PC-9 (cell line): Measurements from ENCODE around the gene MTARC2. TPM values are rescaled to one million over a fixed set of nuclear protein-coding genes. Genes with fewer than 3 reads are reported as not detected.
A peak's percentile ranks its signal among the peaks of the same experiment; 100 is the strongest.

Experiments
- BruUV-seq: library from RNA; stranded (reverse); fragments of 400-500 nt; replicated peaks from 2 replicates; lab custom pipeline; 2021; lab: Mats Ljungman, UMichigan
- CTCF ChIA-PET: fragments of 300-600 bp; sonication (Branson Sonifier 250); formaldehyde crosslinking; loops from one replicate; lab custom pipeline; 2022; ENCODE audit warnings: antibody characterized with exemption; lab: Charles Lee
- POLR2A ChIA-PET: fragments of 300-600 bp; sonication (Branson Sonifier 250); formaldehyde crosslinking; loops from one replicate; lab custom pipeline; 2022; ENCODE audit warnings: antibody characterized with exemption; ENCODE audit not compliant: unreplicated experiment; lab: Charles Lee
- DNase-seq, 2 experiments: peaks; one replicate each; pipeline versions ENCODE4 v3.0.0 to v3.0.0-alpha.2; 2015 to 2022; ENCODE audit warnings: mixed read lengths in 1 of 2
- H2AFZ ChIP-seq: fragments of 200-600 bp; sonication (generic); 2 replicates; pipeline ENCODE4 v1.8.1; 2017; ENCODE audit warnings: antibody characterized with exemption
- H3F3A ChIP-seq: fragments of 200-600 bp; sonication (generic); 2 replicates; pipeline ENCODE4 v1.8.1; 2017; ENCODE audit warnings: antibody characterized with exemption, mild to moderate bottlenecking, low read depth; ENCODE audit not compliant: insufficient read depth
- H3K27ac ChIP-seq: fragments of 200-600 bp; sonication (generic); 2 replicates; pipeline ENCODE4 v1.6.1; 2016; ENCODE audit warnings: mixed run types
- H3K27me3 ChIP-seq: fragments of 200-600 bp; sonication (generic); 2 replicates; pipeline ENCODE4 v1.6.1; 2016; ENCODE audit warnings: low read depth, mixed run types; ENCODE audit not compliant: insufficient read depth
- H3K36me3 ChIP-seq: fragments of 200-600 bp; sonication (generic); 2 replicates; pipeline ENCODE4 v1.6.1; 2016; ENCODE audit warnings: low read depth, mixed run types
- H3K4me1 ChIP-seq: fragments of 200-600 bp; sonication (generic); replicated peaks from 2 replicates; pipeline ENCODE4 v1.6.1; 2016; ENCODE audit warnings: mixed run types; ENCODE audit not compliant: insufficient read depth
- H3K4me2 ChIP-seq: fragments of 200-600 bp; sonication (generic); 2 replicates; pipeline ENCODE4 v1.6.1; 2017; ENCODE audit warnings: mixed run types
- H3K4me3 ChIP-seq: fragments of 200-600 bp; sonication (generic); 2 replicates; pipeline ENCODE4 v1.6.1; 2016; ENCODE audit warnings: mixed run types
- H3K79me2 ChIP-seq: fragments of 200-600 bp; sonication (generic); 2 replicates; pipeline ENCODE4 v1.6.1; 2017; ENCODE audit warnings: low read depth, mixed run types
- H3K9me2 ChIP-seq: fragments of 200-600 bp; sonication (generic); 2 replicates; pipeline ENCODE4 v1.8.1; 2017; ENCODE audit warnings: mild to moderate bottlenecking; ENCODE audit not compliant: insufficient read depth
- H3K9me3 ChIP-seq: fragments of 200-600 bp; sonication (generic); 2 replicates; pipeline ENCODE4 v1.8.1; 2016; ENCODE audit warnings: low read depth; ENCODE audit not compliant: insufficient read depth
- H4K20me1 ChIP-seq: fragments of 200-600 bp; sonication (generic); 2 replicates; pipeline ENCODE4 v1.8.1; 2017; ENCODE audit not compliant: insufficient read depth
- CTCF ChIP-seq: fragments of 200-600 bp; sonication (generic); conservative IDR thresholded peaks from 2 replicates; pipeline ENCODE4 v1.6.1; 2017; ENCODE audit warnings: mixed run types, antibody characterized with exemption, mild to moderate bottlenecking, moderate library complexity
- EZH2 ChIP-seq: fragments of 200-600 bp; sonication (generic); IDR thresholded peaks from 2 replicates; pipeline ENCODE4 v1.8.0; 2017; ENCODE audit warnings: antibody characterized with exemption, low read depth
- intact Hi-C: fragments of 100-400 bp; cut with micrococcal nuclease; formaldehyde crosslinking; loops from one replicate; pipeline ENCODE4 v1.10.0; 2022; ENCODE audit not compliant: unreplicated experiment
- total RNA-seq: library from RNA; stranded (reverse); gene quantifications from 2 replicates; pipeline ENCODE4 v1.2.3, GENCODE V29; 2021

Gene MTARC2
- total RNA-seq, 1 experiment from 2014 or later, result 23.1 TPM

GRCh38 chr1:220746851-220747250, 1.3 kb upstream of the MTARC2 start:
- BruUV-seq, result no TSS peak

GRCh38 chr1:220747437-220748088, 559 bp upstream of the MTARC2 start:
- ChIA-PET POLR2A (interaction anchor here (0.5 to 0.7 kb wide), 6 partner anchors 12 to 1229 kb away, joined by 3 to 11 read pairs (median 5); partner anchors contain the start of gene MTARC1), CTCF (interaction anchor here (0.5 to 3.2 kb wide), 5 partner anchors 7 to 379 kb away, joined by 3 to 15 read pairs (median 3); partner anchors contain the start of gene MTARC1)
- H2AFZ ChIP-seq, result peak overlapping the region; percentile 98
- intact Hi-C loops, result loop anchor here (2.0 kb wide), 1 partner anchor 13 kb away; no protein-coding TSS in a partner anchor
- no peak for TF ChIP-seq CTCF
- TF ChIP-seq EZH2, result no peak
- peaks cover 21% of the 10 kb centered on the region for H3K79me2 ChIP-seq
- no peaks in the 10 kb centered on the region for H3K9me2 ChIP-seq
- DNase-seq, result no peak
- H3K9me3 ChIP-seq, result no peaks in the 10 kb centered on the region
- no peaks in the 10 kb centered on the region; the same call in 1 of the 2 replicates for H4K20me1 ChIP-seq
- H3K27me3 ChIP-seq, result no peaks in the 10 kb centered on the region
- BruUV-seq, result TSS peak; percentile 61
- H3K27ac ChIP-seq, result no peak overlapping the region
- peaks cover 10% of the 10 kb centered on the region; the same call in 1 of the 2 replicates for H3F3A ChIP-seq
- peak overlapping the region; percentile 88 for H3K4me2 ChIP-seq
- H3K36me3 ChIP-seq, result no peaks in the 10 kb centered on the region
- H3K4me3 ChIP-seq, result peak overlapping the region; percentile 74
- peaks cover 24% of the 10 kb centered on the region for H3K4me1 ChIP-seq

More at GRCh38 chr1:220746851-220747250, 1.3 kb upstream of the MTARC2 start:
- ChIA-PET CTCF (interaction anchor here (0.5 to 3.2 kb wide), 2 partner anchors 13 to 1098 kb away, joined by 3 to 15 read pairs; no protein-coding TSS in a partner anchor), POLR2A (no interaction called here)
- no peak overlapping the region for H3K4me3 ChIP-seq
- TF ChIP-seq CTCF, result no peak
- no peak for TF ChIP-seq EZH2
- peaks cover 24% of the 10 kb centered on the region for H3K4me1 ChIP-seq
- no peaks in the 10 kb centered on the region for H3K9me2 ChIP-seq
- H3K9me3 ChIP-seq, result no peaks in the 10 kb centered on the region
- peaks cover 21% of the 10 kb centered on the region for H3K79me2 ChIP-seq
- peak overlapping the region; percentile 88 for H3K4me2 ChIP-seq
- H4K20me1 ChIP-seq, result no peaks in the 10 kb centered on the region
- no peak overlapping the region for H2AFZ ChIP-seq
- intact Hi-C loops, result no loop called here
- H3K27ac ChIP-seq, result no peak overlapping the region
- DNase-seq, result no peak
- no peaks in the 10 kb centered on the region for H3K27me3 ChIP-seq
- H3F3A ChIP-seq, result peaks cover 10% of the 10 kb centered on the region; the same call in 1 of the 2 replicates
- H3K36me3 ChIP-seq, result no peaks in the 10 kb centered on the region

- TF ChIP-seq CTCF (no peak), EZH2 (no peak)
- Histone ChIP-seq H3K79me2 (peaks cover 21% of the 10 kb centered on the region), H3K4me2 (peak overlapping the region; percentile 88), H3K36me3 (no peaks in the 10 kb centered on the region), H3K9me3 (no peaks in the 10 kb centered on the region), H3K4me1 (peaks cover 24% of the 10 kb centered on the region), H3K4me3 (peak overlapping the region; percentile 74), H3K27me3 (no peaks in the 10 kb centered on the region), H4K20me1 (no peaks in the 10 kb centered on the region; the same call in 1 of the 2 replicates), H3F3A (peaks cover 10% of the 10 kb centered on the region; the same call in 1 of the 2 replicates), H2AFZ (peak overlapping the region; percentile 98), H3K27ac (no peak overlapping the region), H3K9me2 (no peaks in the 10 kb centered on the region)
- ChIA-PET POLR2A (interaction anchor here (0.6 to 1.2 kb wide), 2 partner anchors 15 to 554 kb away, joined by 10 to 12 read pairs; no protein-coding TSS in a partner anchor), CTCF (interaction anchor here (0.6 to 3.2 kb wide), 5 partner anchors 15 to 262 kb away, joined by 3 to 15 read pairs (median 3); no protein-coding TSS in a partner anchor)
- no peak for DNase-seq
- intact Hi-C loops, result loop anchor here (2.0 kb wide), 1 partner anchor 14 kb away; no protein-coding TSS in a partner anchor
- BruUV-seq, result TSS peak; percentile 47
These were observed 814 bp downstream of the MTARC2 start for GRCh38 chr1:220748936-220749335.
